ENCODE data around the gene DGCR6L.

DNA sequence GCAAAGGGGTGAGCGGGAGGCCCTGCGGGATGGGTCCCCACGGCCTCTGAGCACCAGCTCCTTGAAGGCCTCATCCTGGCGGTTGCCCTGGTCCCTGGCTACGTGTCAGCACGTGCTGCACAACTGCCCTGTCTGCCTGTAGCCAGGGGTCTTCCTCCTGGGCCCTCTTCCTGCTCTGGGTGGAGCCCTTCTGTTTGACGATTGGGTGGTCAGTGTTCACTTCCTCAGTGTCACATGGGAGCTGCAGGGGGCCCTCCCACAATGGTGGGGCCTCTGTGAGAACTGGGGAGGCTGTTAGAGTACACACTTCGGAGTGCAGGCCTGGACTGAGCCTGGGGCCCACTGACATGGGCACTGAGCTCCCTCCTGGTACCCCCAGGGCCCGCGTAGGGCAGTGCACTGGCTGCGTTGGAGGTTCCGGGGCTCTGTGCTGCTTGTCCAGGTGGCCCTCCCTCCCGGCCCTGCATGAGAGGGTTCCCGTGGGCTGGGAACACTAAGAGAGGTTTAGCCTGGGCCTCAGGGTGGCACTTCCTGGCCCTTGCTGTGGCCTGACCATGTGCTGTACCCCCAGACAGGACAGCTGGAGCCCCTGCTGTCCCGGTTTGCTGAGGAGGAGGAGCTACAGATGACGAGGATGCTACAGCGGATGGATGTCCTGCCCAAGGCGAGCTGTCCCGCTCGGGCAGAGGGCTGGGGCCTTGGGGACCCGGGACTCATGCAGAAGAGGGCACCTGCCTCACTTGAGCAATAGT lies 13.8 kb downstream of the DGCR6L start:
- TF ChIP-seq CTCF (conservative IDR thresholded peaks at IDR 0.05; ENCODE audit: low read length): no peak
- TF ChIP-seq EZH2phosphoT487 (IDR thresholded peaks at IDR 0.05; ENCODE audit: borderline replicate concordance, low read depth, low read length): no peak

Data from OCI-LY7 (cell line).